Esophagus squamous epithelium (tissue), 4 donors: ENCODE data around the gene RPE65.

Experiments used
- POLR2A ChIP-seq, 4 donors: fragments of 450-650 bp; IDR thresholded peaks; one replicate each; pipeline ENCODE4 v1.6.1; 2017; ENCODE audit warnings: antibody characterized with exemption in 4 of 4, mild to moderate bottlenecking in 4 of 4, moderate library complexity in 3 of 4
- TF ChIP-seq, protein P1 (sequence below), 6 experiments: fragments of 450-650 bp in 4 of 6; fragments of 200-600 bp in 2 of 6; sonication (generic) in 2 of 6; IDR thresholded peaks; one replicate each; pipeline ENCODE4 v1.5.1; 2016 to 2019; ENCODE audit warnings: antibody characterized with exemption in 6 of 6, mild to moderate bottlenecking in 4 of 6, moderate library complexity in 4 of 6

GRCh38 chr1:68442006-68442405 is 7.7 kb downstream of the RPE65 start:
- TF ChIP-seq, protein P1, sequence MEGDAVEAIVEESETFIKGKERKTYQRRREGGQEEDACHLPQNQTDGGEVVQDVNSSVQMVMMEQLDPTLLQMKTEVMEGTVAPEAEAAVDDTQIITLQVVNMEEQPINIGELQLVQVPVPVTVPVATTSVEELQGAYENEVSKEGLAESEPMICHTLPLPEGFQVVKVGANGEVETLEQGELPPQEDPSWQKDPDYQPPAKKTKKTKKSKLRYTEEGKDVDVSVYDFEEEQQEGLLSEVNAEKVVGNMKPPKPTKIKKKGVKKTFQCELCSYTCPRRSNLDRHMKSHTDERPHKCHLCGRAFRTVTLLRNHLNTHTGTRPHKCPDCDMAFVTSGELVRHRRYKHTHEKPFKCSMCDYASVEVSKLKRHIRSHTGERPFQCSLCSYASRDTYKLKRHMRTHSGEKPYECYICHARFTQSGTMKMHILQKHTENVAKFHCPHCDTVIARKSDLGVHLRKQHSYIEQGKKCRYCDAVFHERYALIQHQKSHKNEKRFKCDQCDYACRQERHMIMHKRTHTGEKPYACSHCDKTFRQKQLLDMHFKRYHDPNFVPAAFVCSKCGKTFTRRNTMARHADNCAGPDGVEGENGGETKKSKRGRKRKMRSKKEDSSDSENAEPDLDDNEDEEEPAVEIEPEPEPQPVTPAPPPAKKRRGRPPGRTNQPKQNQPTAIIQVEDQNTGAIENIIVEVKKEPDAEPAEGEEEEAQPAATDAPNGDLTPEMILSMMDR (IDR thresholded peaks at IDR 0.05): no peak
- no peak for TF ChIP-seq POLR2A (IDR thresholded peaks at IDR 0.05)
